ENCODE measurements around the gene SYTL1.

Gene SYTL1

DNA sequence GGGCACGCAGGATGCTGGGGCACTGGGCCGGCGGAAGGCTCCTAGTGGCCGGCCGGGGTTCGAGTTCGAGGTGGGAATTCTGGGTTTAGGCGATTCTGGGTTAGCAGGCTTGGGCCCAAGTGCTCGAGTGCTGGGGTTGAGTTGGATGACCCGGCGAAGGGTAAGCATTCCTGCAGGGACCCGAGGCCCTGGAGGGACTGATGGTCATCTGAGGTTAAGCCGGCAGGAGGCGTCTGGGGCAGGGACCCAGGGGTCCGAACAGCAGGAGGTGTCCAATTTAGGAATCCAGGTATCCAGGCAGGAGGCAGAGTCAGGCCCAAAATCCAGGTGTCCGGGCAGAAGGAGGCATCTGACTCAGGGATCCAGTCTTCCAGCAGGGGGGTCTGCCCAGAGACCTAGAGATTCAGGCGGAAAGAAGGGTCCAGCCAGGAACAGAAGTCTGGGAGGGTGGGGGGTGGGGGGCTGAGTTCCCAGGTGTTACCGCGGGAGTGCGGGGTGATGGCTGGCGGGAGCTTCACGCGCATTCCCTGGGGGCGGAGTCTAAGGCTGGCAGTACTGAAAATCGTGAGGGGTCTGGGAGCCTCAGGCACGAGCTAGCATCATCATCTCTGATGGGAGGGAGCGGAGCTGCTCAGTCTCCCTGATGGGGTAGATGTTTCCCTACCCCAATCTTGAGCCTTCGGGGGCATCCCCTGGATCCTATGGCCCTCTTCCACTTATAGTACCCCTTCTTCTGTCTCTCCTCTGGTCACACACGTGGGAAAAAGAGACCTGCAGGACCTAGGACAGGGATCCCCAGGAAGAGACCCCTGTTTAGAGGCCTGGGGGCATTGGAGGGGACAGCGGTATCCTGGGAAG lies 51.2 kb downstream of the SYTL1 start:
- DNase-seq (ENCODE audit: low read depth in 1 of 2, low spot score in 1 of 2) = no peak
- Histone ChIP-seq H3K27ac (replicated peaks) (no peak overlapping the region), H3K4me3 (replicated peaks; ENCODE audit: insufficient read depth, low read length) (peak overlapping the region; percentile 74), H3K27me3 (ENCODE audit: insufficient read depth, poor library complexity, severe bottlenecking) (no peaks in the 10 kb centered on the region)
- TF ChIP-seq POLR2AphosphoS5 (IDR thresholded peaks at IDR 0.05; ENCODE audit: low read depth) = no peak
- TF ChIP-seq SPI1 (IDR thresholded peaks at IDR 0.05; ENCODE audit: borderline replicate concordance, low read depth) = no peak
- no peak for TF ChIP-seq GABPA (IDR thresholded peaks at IDR 0.05; ENCODE audit: low read depth)
- TF ChIP-seq, protein P1, sequence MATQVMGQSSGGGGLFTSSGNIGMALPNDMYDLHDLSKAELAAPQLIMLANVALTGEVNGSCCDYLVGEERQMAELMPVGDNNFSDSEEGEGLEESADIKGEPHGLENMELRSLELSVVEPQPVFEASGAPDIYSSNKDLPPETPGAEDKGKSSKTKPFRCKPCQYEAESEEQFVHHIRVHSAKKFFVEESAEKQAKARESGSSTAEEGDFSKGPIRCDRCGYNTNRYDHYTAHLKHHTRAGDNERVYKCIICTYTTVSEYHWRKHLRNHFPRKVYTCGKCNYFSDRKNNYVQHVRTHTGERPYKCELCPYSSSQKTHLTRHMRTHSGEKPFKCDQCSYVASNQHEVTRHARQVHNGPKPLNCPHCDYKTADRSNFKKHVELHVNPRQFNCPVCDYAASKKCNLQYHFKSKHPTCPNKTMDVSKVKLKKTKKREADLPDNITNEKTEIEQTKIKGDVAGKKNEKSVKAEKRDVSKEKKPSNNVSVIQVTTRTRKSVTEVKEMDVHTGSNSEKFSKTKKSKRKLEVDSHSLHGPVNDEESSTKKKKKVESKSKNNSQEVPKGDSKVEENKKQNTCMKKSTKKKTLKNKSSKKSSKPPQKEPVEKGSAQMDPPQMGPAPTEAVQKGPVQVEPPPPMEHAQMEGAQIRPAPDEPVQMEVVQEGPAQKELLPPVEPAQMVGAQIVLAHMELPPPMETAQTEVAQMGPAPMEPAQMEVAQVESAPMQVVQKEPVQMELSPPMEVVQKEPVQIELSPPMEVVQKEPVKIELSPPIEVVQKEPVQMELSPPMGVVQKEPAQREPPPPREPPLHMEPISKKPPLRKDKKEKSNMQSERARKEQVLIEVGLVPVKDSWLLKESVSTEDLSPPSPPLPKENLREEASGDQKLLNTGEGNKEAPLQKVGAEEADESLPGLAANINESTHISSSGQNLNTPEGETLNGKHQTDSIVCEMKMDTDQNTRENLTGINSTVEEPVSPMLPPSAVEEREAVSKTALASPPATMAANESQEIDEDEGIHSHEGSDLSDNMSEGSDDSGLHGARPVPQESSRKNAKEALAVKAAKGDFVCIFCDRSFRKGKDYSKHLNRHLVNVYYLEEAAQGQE (IDR thresholded peaks at IDR 0.05; ENCODE audit: insufficient replicate concordance, low read depth) = no peak
- TF ChIP-seq, protein P2, sequence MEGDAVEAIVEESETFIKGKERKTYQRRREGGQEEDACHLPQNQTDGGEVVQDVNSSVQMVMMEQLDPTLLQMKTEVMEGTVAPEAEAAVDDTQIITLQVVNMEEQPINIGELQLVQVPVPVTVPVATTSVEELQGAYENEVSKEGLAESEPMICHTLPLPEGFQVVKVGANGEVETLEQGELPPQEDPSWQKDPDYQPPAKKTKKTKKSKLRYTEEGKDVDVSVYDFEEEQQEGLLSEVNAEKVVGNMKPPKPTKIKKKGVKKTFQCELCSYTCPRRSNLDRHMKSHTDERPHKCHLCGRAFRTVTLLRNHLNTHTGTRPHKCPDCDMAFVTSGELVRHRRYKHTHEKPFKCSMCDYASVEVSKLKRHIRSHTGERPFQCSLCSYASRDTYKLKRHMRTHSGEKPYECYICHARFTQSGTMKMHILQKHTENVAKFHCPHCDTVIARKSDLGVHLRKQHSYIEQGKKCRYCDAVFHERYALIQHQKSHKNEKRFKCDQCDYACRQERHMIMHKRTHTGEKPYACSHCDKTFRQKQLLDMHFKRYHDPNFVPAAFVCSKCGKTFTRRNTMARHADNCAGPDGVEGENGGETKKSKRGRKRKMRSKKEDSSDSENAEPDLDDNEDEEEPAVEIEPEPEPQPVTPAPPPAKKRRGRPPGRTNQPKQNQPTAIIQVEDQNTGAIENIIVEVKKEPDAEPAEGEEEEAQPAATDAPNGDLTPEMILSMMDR (IDR thresholded peaks at IDR 0.05; ENCODE audit: insufficient read depth, low read length) = no peak

DNA sequence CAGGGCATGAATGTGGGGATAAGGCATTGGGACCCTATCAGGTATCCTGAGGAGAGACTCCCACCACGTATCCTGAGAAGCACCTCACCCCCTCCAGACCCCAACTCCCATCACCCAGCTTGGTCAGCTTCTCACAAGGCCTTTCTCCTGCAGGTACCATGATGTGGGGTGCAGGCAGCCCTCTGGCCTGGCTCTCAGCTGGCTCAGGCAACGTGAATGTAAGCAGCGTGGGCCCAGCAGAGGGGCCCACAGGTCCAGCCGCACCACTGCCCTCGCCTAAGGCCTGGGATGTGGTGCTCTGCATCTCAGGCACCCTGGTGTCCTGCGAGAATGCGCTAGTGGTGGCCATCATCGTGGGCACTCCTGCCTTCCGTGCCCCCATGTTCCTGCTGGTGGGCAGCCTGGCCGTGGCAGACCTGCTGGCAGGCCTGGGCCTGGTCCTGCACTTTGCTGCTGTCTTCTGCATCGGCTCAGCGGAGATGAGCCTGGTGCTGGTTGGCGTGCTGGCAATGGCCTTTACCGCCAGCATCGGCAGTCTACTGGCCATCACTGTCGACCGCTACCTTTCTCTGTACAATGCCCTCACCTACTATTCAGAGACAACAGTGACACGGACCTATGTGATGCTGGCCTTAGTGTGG lies 51.9 kb downstream of the SYTL1 start:
- no peak overlapping the region for H3K4me3 ChIP-seq (replicated peaks; ENCODE audit: insufficient read depth, low read length)
- DNase-seq (ENCODE audit: low read depth in 1 of 2, low spot score in 1 of 2) = no peak
- TF ChIP-seq, protein P2 (IDR thresholded peaks at IDR 0.05; ENCODE audit: insufficient read depth, low read length) = no peak
- no peak for TF ChIP-seq GABPA (IDR thresholded peaks at IDR 0.05; ENCODE audit: low read depth)
- TF ChIP-seq, protein P1 (IDR thresholded peaks at IDR 0.05; ENCODE audit: insufficient replicate concordance, low read depth) = no peak
- TF ChIP-seq POLR2AphosphoS5 (IDR thresholded peaks at IDR 0.05; ENCODE audit: low read depth) = no peak
- TF ChIP-seq SPI1 (IDR thresholded peaks at IDR 0.05; ENCODE audit: borderline replicate concordance, low read depth) = no peak
- no peak overlapping the region for H3K27ac ChIP-seq (replicated peaks)
- H3K27me3 ChIP-seq (ENCODE audit: insufficient read depth, poor library complexity, severe bottlenecking) = no peaks in the 10 kb centered on the region

DNA sequence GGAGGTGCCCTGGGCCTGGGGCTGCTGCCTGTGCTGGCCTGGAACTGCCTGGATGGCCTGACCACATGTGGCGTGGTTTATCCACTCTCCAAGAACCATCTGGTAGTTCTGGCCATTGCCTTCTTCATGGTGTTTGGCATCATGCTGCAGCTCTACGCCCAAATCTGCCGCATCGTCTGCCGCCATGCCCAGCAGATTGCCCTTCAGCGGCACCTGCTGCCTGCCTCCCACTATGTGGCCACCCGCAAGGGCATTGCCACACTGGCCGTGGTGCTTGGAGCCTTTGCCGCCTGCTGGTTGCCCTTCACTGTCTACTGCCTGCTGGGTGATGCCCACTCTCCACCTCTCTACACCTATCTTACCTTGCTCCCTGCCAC lies 52.4 kb downstream of the SYTL1 start:
- no peaks in the 10 kb centered on the region for H3K27me3 ChIP-seq (ENCODE audit: insufficient read depth, poor library complexity, severe bottlenecking)
- no peak overlapping the region for H3K4me3 ChIP-seq (replicated peaks; ENCODE audit: insufficient read depth, low read length)
- no peak overlapping the region for H3K27ac ChIP-seq (replicated peaks)
- TF ChIP-seq, protein P2 (IDR thresholded peaks at IDR 0.05; ENCODE audit: insufficient read depth, low read length) = no peak
- TF ChIP-seq SPI1 (IDR thresholded peaks at IDR 0.05; ENCODE audit: borderline replicate concordance, low read depth) = no peak
- TF ChIP-seq, protein P1 (IDR thresholded peaks at IDR 0.05; ENCODE audit: insufficient replicate concordance, low read depth) = no peak
- no peak for TF ChIP-seq GABPA (IDR thresholded peaks at IDR 0.05; ENCODE audit: low read depth)
- TF ChIP-seq POLR2AphosphoS5 (IDR thresholded peaks at IDR 0.05; ENCODE audit: low read depth) = no peak
- no peak for DNase-seq (ENCODE audit: low read depth in 1 of 2, low spot score in 1 of 2)

All from HL-60 (cell line).